H1 (cell line): ENCODE data around the gene SYNPR. TPM values are rescaled to one million over a fixed set of nuclear protein-coding genes. Genes with fewer than 3 reads are reported as not detected.
A peak's percentile ranks its signal among the peaks of the same experiment; 100 is the strongest.

Experiments used
- CTCF ChIA-PET: fragments of 300-600 bp; sonication (Branson Sonifier 250); formaldehyde crosslinking; loops from one replicate; lab custom pipeline; 2021; ENCODE audit not compliant: partially characterized antibody; lab: Charles Lee
- POLR2A ChIA-PET: fragments of 300-600 bp; sonication (Branson Sonifier 250); formaldehyde crosslinking; loops from one replicate; lab custom pipeline; 2021; ENCODE audit warnings: inconsistent platforms; ENCODE audit not compliant: partially characterized antibody; lab: Charles Lee
- DNase-seq, 2 experiments: peaks; one replicate each; pipeline versions ENCODE4 v3.0.0 to v3.0.0-alpha.2; 2010 to 2022; ENCODE audit warnings: low spot score in 2 of 2, low read depth in 1 of 2, mixed read lengths in 1 of 2
- FAIRE-seq: peaks from 2 replicates; lab custom pipeline; 2011; peaks lifted over from hg19 to GRCh38; lab: Jason Lieb, UNC
- H2AFZ ChIP-seq: 2 replicates; pipeline ENCODE4 v1.8.1; 2012; ENCODE audit warnings: low read length, inconsistent platforms
- H2AK5ac ChIP-seq: 2 replicates; pipeline ENCODE4 v1.6.1; 2013; ENCODE audit warnings: low read depth, low read length
- H2BK120ac ChIP-seq: replicated peaks from 2 replicates; pipeline ENCODE3; 2013; ENCODE audit warnings: low read depth, low read length, inconsistent platforms
- H2BK12ac ChIP-seq: 2 replicates; pipeline ENCODE4 v1.6.1; 2013; ENCODE audit warnings: low read depth, low read length
- H2BK15ac ChIP-seq: 2 replicates; pipeline ENCODE4 v1.6.1; 2013; ENCODE audit warnings: low read length
- H2BK20ac ChIP-seq: 2 replicates; pipeline ENCODE4 v1.6.1; 2013; ENCODE audit warnings: low read length
- H2BK5ac ChIP-seq: 2 replicates; pipeline ENCODE4 v1.6.1; 2013; ENCODE audit warnings: low read depth, low read length
- H3K14ac ChIP-seq: 2 replicates; pipeline ENCODE4 v1.6.1; 2013; ENCODE audit warnings: inconsistent platforms; ENCODE audit not compliant: insufficient read length
- H3K18ac ChIP-seq: 2 replicates; pipeline ENCODE4 v1.6.1; 2013; ENCODE audit warnings: low read length; ENCODE audit errors: extremely low read depth
- H3K23ac ChIP-seq: 2 replicates; pipeline ENCODE4 v1.6.1; 2013; ENCODE audit warnings: inconsistent platforms; ENCODE audit not compliant: insufficient read length
- H3K23me2 ChIP-seq: 2 replicates; pipeline ENCODE4 v1.6.1; 2013; ENCODE audit warnings: low read depth, low read length
- H3K27ac ChIP-seq: 2 replicates; pipeline ENCODE4 v1.6.1; 2011; ENCODE audit warnings: low read depth, low read length, inconsistent platforms
- H3K27me3 ChIP-seq, 4 experiments: replicated peaks in 1 of 4; 1 replicate in 1 of 4; 2 replicates in 3 of 4; pipeline versions ENCODE4 v1.6.1 to v1.8.1; 2011 to 2013; ENCODE audit warnings: low read length in 3 of 4, mild to moderate bottlenecking in 3 of 4, inconsistent platforms in 2 of 4, mixed read lengths in 2 of 4, moderate library complexity in 1 of 4; ENCODE audit not compliant: control insufficient read depth in 3 of 4, insufficient read depth in 3 of 4; ENCODE audit errors: extremely low read depth in 1 of 4
- H3K36me3 ChIP-seq, 4 experiments: 2 replicates each; pipeline versions ENCODE4 v1.6.1 to v1.8.1; 2011 to 2013; ENCODE audit warnings: mild to moderate bottlenecking in 4 of 4, low read length in 3 of 4, moderate library complexity in 2 of 4, control low read depth in 1 of 4, inconsistent platforms in 1 of 4; ENCODE audit not compliant: insufficient read depth in 4 of 4, control insufficient read depth in 2 of 4
- H3K4ac ChIP-seq: replicated peaks from 2 replicates; pipeline ENCODE3; 2013; ENCODE audit warnings: low read length, low read depth, mixed read lengths, inconsistent platforms; ENCODE audit not compliant: insufficient read length
- H3K4me1 ChIP-seq, 4 experiments: replicated peaks in 1 of 4; 1 replicate in 1 of 4; 2 replicates in 3 of 4; pipeline versions ENCODE4 v1.6.1 to v1.8.1; 2011 to 2013; ENCODE audit warnings: low read length in 3 of 4, inconsistent platforms in 2 of 4, mixed read lengths in 1 of 4; ENCODE audit not compliant: insufficient read depth in 4 of 4, control insufficient read depth in 3 of 4
- H3K4me2 ChIP-seq, 2 experiments: 2 replicates each; pipeline versions ENCODE4 v1.6.1 to v1.8.1; 2011 to 2013; ENCODE audit warnings: low read depth in 2 of 2, low read length in 2 of 2, control low read depth in 1 of 2, inconsistent platforms in 1 of 2, mild to moderate bottlenecking in 1 of 2; ENCODE audit not compliant: insufficient read depth in 1 of 2
- H3K4me3 ChIP-seq, 4 experiments: fragments of 200-600, 300-600 bp in 1 of 4; sonication (generic), shearing (Covaris generic), sonication (Bioruptor Twin) in 1 of 4; 2 replicates each; pipeline versions ENCODE4 v1.5.1 to v1.8.1; 2011 to 2016; ENCODE audit warnings: low read length in 4 of 4, low read depth in 3 of 4, control low read depth in 2 of 4, inconsistent platforms in 2 of 4, mild to moderate bottlenecking in 2 of 4, mixed read lengths in 1 of 4, moderate library complexity in 1 of 4; ENCODE audit not compliant: insufficient read depth in 2 of 4; ENCODE audit errors: extremely low read depth in 1 of 4
- H3K56ac ChIP-seq: replicated peaks from 2 replicates; pipeline ENCODE3; 2013; ENCODE audit warnings: low read depth, mild to moderate bottlenecking, mixed read lengths, low read length, inconsistent platforms; ENCODE audit not compliant: insufficient read length
- H3K79me1 ChIP-seq: 2 replicates; pipeline ENCODE4 v1.6.1; 2013; ENCODE audit warnings: low read depth, low read length, control low read depth
- H3K79me2 ChIP-seq, 2 experiments: 2 replicates each; pipeline versions ENCODE4 v1.6.1 to v1.8.1; 2012 to 2013; ENCODE audit warnings: low read length in 2 of 2, mild to moderate bottlenecking in 2 of 2, inconsistent platforms in 1 of 2; ENCODE audit not compliant: insufficient read depth in 2 of 2, control insufficient read depth in 1 of 2
- H3K9ac ChIP-seq, 4 experiments: replicated peaks in 1 of 4; 1 replicate in 1 of 4; 2 replicates in 3 of 4; pipeline versions ENCODE4 v1.6.1 to v1.8.1; 2011 to 2013; ENCODE audit warnings: low read depth in 3 of 4, low read length in 3 of 4, control low read depth in 2 of 4, mild to moderate bottlenecking in 2 of 4, moderate library complexity in 2 of 4, inconsistent platforms in 1 of 4; ENCODE audit errors: extremely low read depth in 1 of 4
- H3K9me3 ChIP-seq, 2 experiments: 2 replicates each; pipeline versions ENCODE4 v1.6.1 to v1.8.1; 2012 to 2013; ENCODE audit warnings: mild to moderate bottlenecking in 2 of 2, moderate library complexity in 2 of 2, control low read depth in 1 of 2, inconsistent platforms in 1 of 2, low read depth in 1 of 2, low read length in 1 of 2, mixed read lengths in 1 of 2; ENCODE audit not compliant: insufficient read depth in 2 of 2
- H4K20me1 ChIP-seq, 2 experiments: replicated peaks in 1 of 2; 2 replicates each; pipeline versions ENCODE3 to v1.8.1; 2011 to 2013; ENCODE audit warnings: inconsistent platforms in 2 of 2, low read length in 2 of 2, mild to moderate bottlenecking in 1 of 2; ENCODE audit not compliant: insufficient read depth in 2 of 2, control insufficient read depth in 1 of 2
- H4K5ac ChIP-seq: 2 replicates; pipeline ENCODE4 v1.6.1; 2013; ENCODE audit warnings: low read length, low read depth, mixed read lengths, inconsistent platforms; ENCODE audit not compliant: insufficient read length
- H4K8ac ChIP-seq: 2 replicates; pipeline ENCODE4 v1.8.0; 2013; ENCODE audit warnings: mild to moderate bottlenecking, moderate library complexity, low read length, inconsistent platforms; ENCODE audit not compliant: insufficient read depth; ENCODE audit errors: extremely low read depth
- H4K91ac ChIP-seq: replicated peaks from 2 replicates; pipeline ENCODE3; 2013; ENCODE audit warnings: low read length, mixed read lengths, inconsistent platforms; ENCODE audit not compliant: insufficient read length
- BACH1 ChIP-seq: IDR thresholded peaks from 2 replicates; pipeline ENCODE4 v1.6.1; 2012; ENCODE audit warnings: low read length, improper control_type of control experiment
- CBX8 ChIP-seq: fragments of 300-800, 300-1000 bp; sonication (generic); IDR thresholded peaks from 2 replicates; pipeline ENCODE4 v1.7.1; 2016; ENCODE audit warnings: low read depth, low read length, borderline replicate concordance
- NRF1 ChIP-seq: IDR thresholded peaks from 2 replicates; pipeline ENCODE4 v1.6.1; 2011; ENCODE audit warnings: mild to moderate bottlenecking, low read depth, low read length, improper control_type of control experiment
- RAD21 ChIP-seq, 2 experiments: IDR thresholded peaks in 1 of 2; conservative IDR thresholded peaks in 1 of 2; 2 replicates each; pipeline ENCODE4 v1.6.1; 2011; ENCODE audit warnings: low read depth in 2 of 2, low read length in 2 of 2, improper control_type of control experiment in 1 of 2, inconsistent platforms in 1 of 2, mild to moderate bottlenecking in 1 of 2, moderate library complexity in 1 of 2
- YY1 ChIP-seq: IDR thresholded peaks from 2 replicates; pipeline ENCODE4 v1.6.1; 2011; ENCODE audit warnings: low read depth, mild to moderate bottlenecking, low read length
- WGBS, 2 experiments: shearing (Covaris generic) in 1 of 2; methylation state at CpG; one replicate each; pipeline versions ENCODE4 v1.1.6 to v1.1.7; 2013 to 2015; ENCODE audit warnings: low lambda C conversion rate in 2 of 2, mixed read lengths in 2 of 2, inconsistent platforms in 1 of 2, low coverage in 1 of 2, missing lambda C conversion rate in 1 of 2; ENCODE audit not compliant: insufficient replicate concordance in 2 of 2, insufficient coverage in 1 of 2, insufficient read length in 1 of 2; ENCODE audit errors: extremely low coverage in 1 of 2, missing lambda C conversion rate in 1 of 2; 5-methylcytosine and 5-hydroxymethylcytosine counted together
- polyA plus RNA-seq, 7 experiments: library from polyadenylated mRNA; depleted of rRNA in 3 of 7; stranded (reverse) in 5 of 7; unstranded in 2 of 7; fragments of >200 nt in 5 of 7; fragments of 200-250 nt in 2 of 7; gene quantifications; 1 replicate in 5 of 7; 2 replicates in 1 of 7; 4 replicates in 1 of 7; pipeline versions ENCODE4 v1.2.1 to v1.2.3, GENCODE V29; 2011 to 2013; ENCODE audit warnings: missing spikeins in 2 of 7, mixed read lengths in 2 of 7
- total RNA-seq: library from RNA; stranded (reverse); fragmentation: NEBNext Ultra II Directional; extraction: Animal tissue kit (Norgen Biotek cat#: 25700); gene quantifications from 2 replicates; pipeline ENCODE4 v1.2.1, GENCODE V29; 2021
- TF ChIP-seq, protein P1 (sequence below): IDR thresholded peaks from 2 replicates; pipeline ENCODE4 v1.6.1; 2011; ENCODE audit warnings: low read depth, mild to moderate bottlenecking, low read length; ENCODE audit not compliant: insufficient read depth
- TF ChIP-seq, protein P2 (sequence below), 3 experiments: IDR thresholded peaks; 1 replicate in 2 of 3; 2 replicates in 1 of 3; pipeline versions ENCODE4 v1.5.1 to v1.6.1; 2011; ENCODE audit warnings: low read length in 3 of 3, mild to moderate bottlenecking in 3 of 3, inconsistent platforms in 2 of 3, low read depth in 1 of 3, moderate library complexity in 1 of 3; ENCODE audit not compliant: insufficient read depth in 1 of 3; ENCODE audit errors: control extremely low read depth in 1 of 3
- TF ChIP-seq, protein P3 (sequence below): IDR thresholded peaks from 2 replicates; pipeline ENCODE4 v1.6.1; 2012; ENCODE audit warnings: low read length, inconsistent platforms

The SYNPR gene
- total and polyA plus RNA-seq, 2 of the 8 experiments (the other 6 are each of a cell fraction or from before 2014, with no cell fraction given): 0.39 to 0.99 TPM

DNA sequence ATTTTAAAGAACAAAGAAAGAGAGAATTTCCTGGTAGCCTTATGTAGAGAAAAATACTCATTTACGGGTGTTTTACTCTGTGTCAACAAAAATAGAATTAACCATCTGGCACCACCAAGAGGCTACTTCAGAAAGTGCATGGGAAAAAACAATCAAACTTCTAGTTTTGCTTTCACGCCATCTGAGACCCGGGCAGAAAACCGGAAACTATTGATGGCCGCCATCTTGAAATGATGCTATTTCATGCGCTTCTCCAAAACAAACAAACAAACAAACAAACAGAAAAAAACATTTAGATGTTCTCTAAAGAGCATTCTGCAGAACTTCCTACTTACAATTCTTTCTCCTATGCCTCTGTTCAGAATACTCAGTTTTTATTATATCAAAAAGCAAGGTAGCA lies 49.4 kb upstream of the SYNPR start:
- CTCF ChIA-PET: interaction anchor here (0.7 to 5.4 kb wide), 25 partner anchors 9 to 606 kb away, joined by 3 to 48 read pairs (median 4); no protein-coding TSS in a partner anchor
- no peak overlapping the region for H2BK5ac ChIP-seq
- no peak overlapping the region; a peak in 1 of 4 replicates for H3K4me2 ChIP-seq
- no peak overlapping the region for H4K5ac ChIP-seq
- POLR2A ChIA-PET: interaction anchor here (1.6 kb wide), 2 partner anchors 245 to 606 kb away, joined by 3 read pairs; no protein-coding TSS in a partner anchor
- no peaks in the 10 kb centered on the region for H3K36me3 ChIP-seq
- no peak overlapping the region for H3K4me3 ChIP-seq
- H3K79me2 ChIP-seq: no peaks in the 10 kb centered on the region
- no peak overlapping the region for H3K9ac ChIP-seq
- no peak overlapping the region for H4K8ac ChIP-seq
- no peak overlapping the region for H2BK15ac ChIP-seq
- no peak overlapping the region for H2BK20ac ChIP-seq
- no peak overlapping the region for H3K56ac ChIP-seq
- H3K27ac ChIP-seq: no peak overlapping the region
- H2AK5ac ChIP-seq: no peak overlapping the region
- no peaks in the 10 kb centered on the region for H3K9me3 ChIP-seq
- H4K91ac ChIP-seq: no peak overlapping the region
- no peak overlapping the region for H3K4ac ChIP-seq
- no peaks in the 10 kb centered on the region for H3K23me2 ChIP-seq
- no peaks in the 10 kb centered on the region for H4K20me1 ChIP-seq
- H3K4me1 ChIP-seq: peaks cover 0 to 7% (median 5%) of the 10 kb centered on the region in 4 experiments; a peak in 5 of 7 replicates
- H3K27me3 ChIP-seq: no peaks in the 10 kb centered on the region
- WGBS, 2 experiments: 72% methylated on average over 6 of the region's 6 CpGs; no CpG with 5 or more reads in 1 of the 2 experiments
- H3K79me1 ChIP-seq: no peaks in the 10 kb centered on the region
- no peak overlapping the region for H3K23ac ChIP-seq
- H3K18ac ChIP-seq: no peak overlapping the region
- 0 out of 2 replicates have a peak overlapping the region, but pooled peaks have one; percentile 46 for H2AFZ ChIP-seq
- no peak overlapping the region for H3K14ac ChIP-seq
- DNase-seq (no peak), FAIRE-seq (peak; percentile 78)
- H2BK12ac ChIP-seq: no peak overlapping the region
- H2BK120ac ChIP-seq: no peak overlapping the region
- TF ChIP-seq RAD21 (IDR thresholded peaks at IDR 0.05 in 1 of 2, conservative IDR thresholded peaks at IDR 0.05 in 1 of 2; ENCODE audit: low read depth in 2 of 2, low read length in 2 of 2) (peak; percentile 72 to 81), YY1 (peak; percentile 94), BACH1 (no peak), NRF1 (no peak), CBX8 (no peak)
- TF ChIP-seq, protein P1, sequence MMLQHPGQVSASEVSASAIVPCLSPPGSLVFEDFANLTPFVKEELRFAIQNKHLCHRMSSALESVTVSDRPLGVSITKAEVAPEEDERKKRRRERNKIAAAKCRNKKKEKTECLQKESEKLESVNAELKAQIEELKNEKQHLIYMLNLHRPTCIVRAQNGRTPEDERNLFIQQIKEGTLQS: no peak
- TF ChIP-seq, protein P2, sequence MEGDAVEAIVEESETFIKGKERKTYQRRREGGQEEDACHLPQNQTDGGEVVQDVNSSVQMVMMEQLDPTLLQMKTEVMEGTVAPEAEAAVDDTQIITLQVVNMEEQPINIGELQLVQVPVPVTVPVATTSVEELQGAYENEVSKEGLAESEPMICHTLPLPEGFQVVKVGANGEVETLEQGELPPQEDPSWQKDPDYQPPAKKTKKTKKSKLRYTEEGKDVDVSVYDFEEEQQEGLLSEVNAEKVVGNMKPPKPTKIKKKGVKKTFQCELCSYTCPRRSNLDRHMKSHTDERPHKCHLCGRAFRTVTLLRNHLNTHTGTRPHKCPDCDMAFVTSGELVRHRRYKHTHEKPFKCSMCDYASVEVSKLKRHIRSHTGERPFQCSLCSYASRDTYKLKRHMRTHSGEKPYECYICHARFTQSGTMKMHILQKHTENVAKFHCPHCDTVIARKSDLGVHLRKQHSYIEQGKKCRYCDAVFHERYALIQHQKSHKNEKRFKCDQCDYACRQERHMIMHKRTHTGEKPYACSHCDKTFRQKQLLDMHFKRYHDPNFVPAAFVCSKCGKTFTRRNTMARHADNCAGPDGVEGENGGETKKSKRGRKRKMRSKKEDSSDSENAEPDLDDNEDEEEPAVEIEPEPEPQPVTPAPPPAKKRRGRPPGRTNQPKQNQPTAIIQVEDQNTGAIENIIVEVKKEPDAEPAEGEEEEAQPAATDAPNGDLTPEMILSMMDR (IDR thresholded peaks at IDR 0.05; ENCODE audit: control extremely low read depth in 1 of 3, insufficient read depth in 1 of 3, low read depth in 1 of 3, low read length in 3 of 3): peak in 2 of 3 experiments; percentile 55 to 64; a peak in 2 of 4 replicates
- TF ChIP-seq, protein P3, sequence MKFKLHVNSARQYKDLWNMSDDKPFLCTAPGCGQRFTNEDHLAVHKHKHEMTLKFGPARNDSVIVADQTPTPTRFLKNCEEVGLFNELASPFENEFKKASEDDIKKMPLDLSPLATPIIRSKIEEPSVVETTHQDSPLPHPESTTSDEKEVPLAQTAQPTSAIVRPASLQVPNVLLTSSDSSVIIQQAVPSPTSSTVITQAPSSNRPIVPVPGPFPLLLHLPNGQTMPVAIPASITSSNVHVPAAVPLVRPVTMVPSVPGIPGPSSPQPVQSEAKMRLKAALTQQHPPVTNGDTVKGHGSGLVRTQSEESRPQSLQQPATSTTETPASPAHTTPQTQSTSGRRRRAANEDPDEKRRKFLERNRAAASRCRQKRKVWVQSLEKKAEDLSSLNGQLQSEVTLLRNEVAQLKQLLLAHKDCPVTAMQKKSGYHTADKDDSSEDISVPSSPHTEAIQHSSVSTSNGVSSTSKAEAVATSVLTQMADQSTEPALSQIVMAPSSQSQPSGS: no peak
